HepG2 (cell line): ENCODE data around the gene NIT2. TPM values are rescaled to one million over a fixed set of nuclear protein-coding genes. Genes with fewer than 3 reads are reported as not detected.

Source experiments
- ATAC-seq: fragments of 200-7000 bp; cut with Tn5 transposase; 3 replicates; pipeline ENCODE4 v1.9.1; 2020; ENCODE audit warnings: mild to moderate bottlenecking, moderate library complexity
- BruUV-seq: library from RNA; stranded (reverse); fragments of 400-500 nt; replicated peaks from 2 replicates; lab custom pipeline; 2021; lab: Mats Ljungman, UMichigan
- CTCF ChIA-PET: fragments of 300-600 bp; formaldehyde crosslinking; extraction: SDS; loops from one replicate; lab custom pipeline; 2021; ENCODE audit warnings: low total read pairs, inconsistent platforms, low intra/inter-chr PET ratio; lab: Yijun Ruan, JAX
- POLR2A ChIA-PET: fragments of 350-600 bp; sonication (Branson Sonifier 250); formaldehyde crosslinking; loops from one replicate; lab custom pipeline; 2020; ENCODE audit warnings: antibody characterized with exemption, inconsistent platforms; lab: Yijun Ruan, JAX
- DNase-seq: peaks from one replicate; pipeline ENCODE4 v3.0.0-alpha.2; 2015; ENCODE audit warnings: low spot score
- FAIRE-seq: peaks from 3 replicates; lab custom pipeline; 2011; peaks lifted over from hg19 to GRCh38; lab: Jason Lieb, UNC
- H2AFZ ChIP-seq: one replicate; pipeline ENCODE4 v1.6.1; 2011; ENCODE audit warnings: low read length, inconsistent platforms
- H3K27ac ChIP-seq: fragments of 300-600 bp; 3 replicates; pipeline ENCODE4 v1.8.0; 2011; ENCODE audit warnings: mixed run types, mild to moderate bottlenecking, mixed read lengths, low read length, inconsistent platforms; ENCODE audit not compliant: insufficient read depth; ENCODE audit errors: extremely low read length
- H3K27me3 ChIP-seq, 2 experiments: fragments of 200-600 bp in 1 of 2; 2 replicates in 1 of 2; 3 replicates in 1 of 2; pipeline versions ENCODE4 v1.6.0 to v1.8.0; 2011; ENCODE audit warnings: low read length in 2 of 2, mild to moderate bottlenecking in 2 of 2, moderate library complexity in 2 of 2, inconsistent platforms in 1 of 2; ENCODE audit not compliant: insufficient read depth in 2 of 2, control insufficient read depth in 1 of 2
- H3K36me3 ChIP-seq, 2 experiments: fragments of 200-600 bp in 1 of 2; replicated peaks in 1 of 2; 2 replicates in 1 of 2; 3 replicates in 1 of 2; pipeline versions ENCODE4 v1.5.1 to v1.8.0; 2011; ENCODE audit warnings: low read length in 2 of 2, inconsistent platforms in 1 of 2; ENCODE audit not compliant: insufficient read depth in 2 of 2, control insufficient read depth in 1 of 2
- H3K4me1 ChIP-seq: 2 replicates; pipeline ENCODE4 v1.5.1; 2012; ENCODE audit warnings: low read length, inconsistent platforms; ENCODE audit not compliant: insufficient read depth
- H3K4me2 ChIP-seq: 2 replicates; pipeline ENCODE4 v1.6.0; 2011; ENCODE audit warnings: low read depth, low read length, inconsistent platforms
- H3K4me3 ChIP-seq, 3 experiments: fragments of 200-600 bp in 1 of 3; sonication (generic), shearing (Covaris generic) in 1 of 3; replicated peaks in 1 of 3; 2 replicates each; pipeline ENCODE4 v1.5.1; 2011 to 2016; ENCODE audit warnings: low read length in 3 of 3, inconsistent platforms in 2 of 3, low read depth in 2 of 3, mild to moderate bottlenecking in 2 of 3, control low read depth in 1 of 3, mixed read lengths in 1 of 3; ENCODE audit not compliant: insufficient read depth in 1 of 3
- H3K79me2 ChIP-seq: one replicate; pipeline ENCODE4 v1.6.1; 2011; ENCODE audit warnings: low read length, inconsistent platforms; ENCODE audit not compliant: insufficient read depth
- H3K9ac ChIP-seq: 2 replicates; pipeline ENCODE4 v1.6.0; 2011; ENCODE audit warnings: mild to moderate bottlenecking, low read depth, low read length, inconsistent platforms; ENCODE audit not compliant: insufficient read depth
- H3K9me3 ChIP-seq: 2 replicates; pipeline ENCODE4 v1.5.1; 2012; ENCODE audit warnings: mild to moderate bottlenecking, low read length
- H4K20me1 ChIP-seq: 2 replicates; pipeline ENCODE4 v1.6.0; 2011; ENCODE audit warnings: inconsistent platforms, mild to moderate bottlenecking, low read length, moderate library complexity; ENCODE audit not compliant: insufficient read depth
- ATF4 ChIP-seq, 2 experiments: fragments of 450-650 bp in 1 of 2; sonication (generic) in 1 of 2; formaldehyde crosslinking; IDR thresholded peaks; 2 replicates each; pipeline versions ENCODE4 v1.5.0 to v1.8.0; 2020 to 2022; ENCODE audit warnings: mild to moderate bottlenecking in 1 of 2, missing genetic modification reagents in 1 of 2
- HNF4A ChIP-seq: sonication (generic); formaldehyde crosslinking; IDR thresholded peaks from 2 replicates; pipeline ENCODE4 v1.4.0; 2020; ENCODE audit warnings: missing genetic modification reagents
- KMT2A ChIP-seq: sonication (generic); formaldehyde crosslinking; IDR thresholded peaks from 2 replicates; pipeline ENCODE4 v1.4.0; 2020; ENCODE audit warnings: missing genetic modification reagents
- NR2F6 ChIP-seq, 2 experiments: IDR thresholded peaks; 2 replicates each; pipeline ENCODE4 v1.6.1; 2016; ENCODE audit warnings: antibody characterized with exemption in 1 of 2, mild to moderate bottlenecking in 1 of 2
- PBX2 ChIP-seq: IDR thresholded peaks from 2 replicates; pipeline ENCODE4 v1.6.1; 2016; ENCODE audit warnings: control low read depth
- PHF8 ChIP-seq: sonication (generic); formaldehyde crosslinking; IDR thresholded peaks from 2 replicates; pipeline ENCODE4 v1.5.0; 2020; ENCODE audit warnings: missing genetic modification reagents
- RXRA ChIP-seq: sonication (generic); formaldehyde crosslinking; IDR thresholded peaks from 2 replicates; pipeline ENCODE4 v1.5.1; 2020; ENCODE audit warnings: missing genetic modification reagents
- ZNF121 ChIP-seq: sonication (generic); formaldehyde crosslinking; IDR thresholded peaks from 2 replicates; pipeline ENCODE4 v1.5.0; 2020; ENCODE audit warnings: mild to moderate bottlenecking, missing genetic modification reagents
- ZNF138 ChIP-seq: sonication (generic); formaldehyde crosslinking; IDR thresholded peaks from 2 replicates; pipeline ENCODE4 v1.5.0; 2020; ENCODE audit warnings: mild to moderate bottlenecking, low read depth, missing genetic modification reagents
- ZNF18 ChIP-seq: sonication (generic); formaldehyde crosslinking; IDR thresholded peaks from 2 replicates; pipeline ENCODE4 v1.8.0; 2022; ENCODE audit warnings: mild to moderate bottlenecking, missing genetic modification reagents; ENCODE audit not compliant: insufficient replicate concordance
- ZNF768 ChIP-seq: sonication (generic); formaldehyde crosslinking; IDR thresholded peaks from 2 replicates; pipeline ENCODE4 v1.4.0; 2020; ENCODE audit warnings: missing genetic modification reagents
- ZSCAN31 ChIP-seq: sonication (generic); formaldehyde crosslinking; IDR thresholded peaks from 2 replicates; pipeline ENCODE4 v1.5.0; 2020; ENCODE audit warnings: low read depth, mild to moderate bottlenecking, missing genetic modification reagents
- WGBS: methylation state at CpG from one replicate; pipeline ENCODE4 v1.1.6; 2017; ENCODE audit warnings: low lambda C conversion rate; 5-methylcytosine and 5-hydroxymethylcytosine counted together
- in situ Hi-C: cut with HindIII; loops from 2 replicates; pipeline ENCODE4 v1.10.0; 2017; ENCODE audit warnings: low pct_unique_long_range_greater_than_20kb; ENCODE audit not compliant: extremely low pct_ligation_motif_present
- intact Hi-C: fragments of 100-400 bp; cut with micrococcal nuclease; formaldehyde crosslinking; loops from one replicate; pipeline ENCODE4 v1.10.0; 2022; ENCODE audit not compliant: unreplicated experiment
- polyA plus RNA-seq, 8 experiments: library from polyadenylated mRNA; depleted of rRNA in 3 of 8; stranded (reverse) in 7 of 8; unstranded in 1 of 8; fragments of >200 nt; fragmentation: Illumina TruSeq in 4 of 8; extraction: Trizol in 4 of 8; gene quantifications; 2 replicates each; pipeline versions ENCODE4 v1.2.1 to v1.2.3, GENCODE V29; 2011 to 2016; ENCODE audit warnings: low read depth in 4 of 8, missing spikeins in 1 of 8, mixed read lengths in 1 of 8; ENCODE audit not compliant: insufficient read depth in 1 of 8
- total RNA-seq, 5 experiments: library from RNA; depleted of rRNA; stranded (reverse); fragments of >200 nt; fragmentation: Illumina TruSeq; extraction: Trizol; gene quantifications; 2 replicates each; pipeline ENCODE4 v1.2.3, GENCODE V29; 2016; ENCODE audit warnings: low read depth in 1 of 5
- TF ChIP-seq, protein P1 (sequence below): IDR thresholded peaks from 2 replicates; pipeline ENCODE4 v1.6.1; 2016; ENCODE audit warnings: missing genetic modification reagents, missing compliant biosample characterization
- TF ChIP-seq, protein P2 (sequence below): sonication (generic); formaldehyde crosslinking; IDR thresholded peaks from 2 replicates; pipeline ENCODE4 v1.8.0; 2022; ENCODE audit warnings: missing genetic modification reagents, mild to moderate bottlenecking, inconsistent platforms, borderline replicate concordance

Gene NIT2
- total and polyA plus RNA-seq, 2 of the 13 experiments (the other 11 are each of a cell fraction or from before 2014, with no cell fraction given), result 43.4 to 49.1 TPM

DNA sequence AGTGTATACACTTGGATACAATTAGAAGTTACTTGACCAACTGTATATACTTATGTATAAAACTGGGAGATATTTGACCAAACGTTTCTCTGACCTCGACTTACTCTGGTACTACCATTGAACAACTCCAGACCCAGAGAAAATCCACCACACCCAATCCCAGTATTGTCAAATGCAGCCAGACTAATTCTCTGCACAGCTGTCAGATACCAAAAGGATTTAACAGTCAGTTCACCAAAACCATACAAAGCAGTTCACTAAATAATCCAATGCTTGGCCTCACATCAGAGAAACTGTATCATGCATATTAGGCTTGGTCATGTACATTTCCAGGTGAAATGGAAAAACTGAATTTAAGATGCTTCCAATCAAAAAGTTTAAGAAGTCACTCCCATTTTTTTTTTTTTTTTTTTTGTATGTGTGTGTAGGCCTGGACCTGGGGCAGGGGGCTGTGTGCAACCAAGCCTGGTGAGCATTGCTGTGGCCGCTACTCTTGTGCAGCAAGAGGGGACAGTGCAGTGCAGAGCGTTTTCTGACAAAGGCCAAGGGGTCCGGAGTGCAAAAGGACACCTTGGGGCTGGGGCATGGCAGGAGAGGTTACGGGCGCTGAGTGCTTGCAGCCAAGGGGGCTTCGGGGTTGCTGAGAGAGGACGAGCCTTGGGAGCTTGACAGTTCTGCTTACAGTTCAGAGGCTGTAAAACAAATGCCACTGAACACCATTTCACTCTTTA, 64.9 kb downstream of the NIT2 start (continued):
- no peak for TF ChIP-seq KMT2A
- no peak for TF ChIP-seq ATF4 (CRISPR knock-in tag; IDR thresholded peaks at IDR 0.05)
- TF ChIP-seq ZSCAN31 (CRISPR knock-in tag), result no peak
- TF ChIP-seq HNF4A (CRISPR knock-in tag), result peak; percentile 55
- peak; percentile 31; the same call in 1 of the 2 replicates for TF ChIP-seq ZNF121 (CRISPR knock-in tag)
- TF ChIP-seq, protein P1, sequence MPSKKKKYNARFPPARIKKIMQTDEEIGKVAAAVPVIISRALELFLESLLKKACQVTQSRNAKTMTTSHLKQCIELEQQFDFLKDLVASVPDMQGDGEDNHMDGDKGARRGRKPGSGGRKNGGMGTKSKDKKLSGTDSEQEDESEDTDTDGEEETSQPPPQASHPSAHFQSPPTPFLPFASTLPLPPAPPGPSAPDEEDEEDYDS, result no peak

GRCh38 chr3:100400419-100400779, 65.8 kb downstream of the NIT2 start:
- H3K79me2 ChIP-seq, result peaks cover 88% of the 10 kb centered on the region
- ATAC-seq, result peak; percentile 40
- H3K27ac ChIP-seq, result peak overlapping the region; percentile 93
- peaks cover 56% of the 10 kb centered on the region for H3K4me1 ChIP-seq
- no peaks in the 10 kb centered on the region; a peak in 1 of 5 replicates for H3K27me3 ChIP-seq
- POLR2A ChIA-PET, result interaction anchor here (1.1 to 3.7 kb wide), 8 partner anchors 9 to 92 kb away, joined by 3 to 44 read pairs (median 12); partner anchors contain the start of genes NIT2 and TMEM45A
- CTCF ChIA-PET, result no interaction called here
- peak; percentile 16 for DNase-seq
- peak overlapping the region; percentile 87 for H3K4me2 ChIP-seq
- H3K9ac ChIP-seq, result peak overlapping the region; percentile 91
- intact Hi-C loops, result loop anchor here (2.0 to 10.0 kb wide), 2 partner anchors 66 to 326 kb away; partner anchors contain the start of gene NIT2
- H3K36me3 ChIP-seq, result no peaks in the 10 kb centered on the region; a peak in 1 of 5 replicates
- 0% methylated on average over 5 of the region's 22 CpGs for WGBS
- H3K9me3 ChIP-seq, result no peaks in the 10 kb centered on the region
- H3K4me3 ChIP-seq, result peak overlapping the region; percentile 92 to 99 (median 96)
- in situ Hi-C loops, result no loop called here
- no peak overlapping the region for H2AFZ ChIP-seq
- no peak for FAIRE-seq
- no TSS peak for BruUV-seq
- peaks cover 28% of the 10 kb centered on the region for H4K20me1 ChIP-seq
- TF ChIP-seq PHF8 (CRISPR knock-in tag) (no peak), RXRA (CRISPR knock-in tag) (no peak), ZNF768 (CRISPR knock-in tag) (0 out of 2 replicates have a peak, but pooled peaks have one; percentile 13), ZNF18 (CRISPR knock-in tag) (no peak), ZNF138 (CRISPR knock-in tag) (no peak), PBX2 (CRISPR knock-in tag) (no peak), NR2F6 (IDR thresholded peaks at IDR 0.05) (no peak), NR2F6 (CRISPR knock-in tag; IDR thresholded peaks at IDR 0.05) (no peak)
- TF ChIP-seq, protein P2, sequence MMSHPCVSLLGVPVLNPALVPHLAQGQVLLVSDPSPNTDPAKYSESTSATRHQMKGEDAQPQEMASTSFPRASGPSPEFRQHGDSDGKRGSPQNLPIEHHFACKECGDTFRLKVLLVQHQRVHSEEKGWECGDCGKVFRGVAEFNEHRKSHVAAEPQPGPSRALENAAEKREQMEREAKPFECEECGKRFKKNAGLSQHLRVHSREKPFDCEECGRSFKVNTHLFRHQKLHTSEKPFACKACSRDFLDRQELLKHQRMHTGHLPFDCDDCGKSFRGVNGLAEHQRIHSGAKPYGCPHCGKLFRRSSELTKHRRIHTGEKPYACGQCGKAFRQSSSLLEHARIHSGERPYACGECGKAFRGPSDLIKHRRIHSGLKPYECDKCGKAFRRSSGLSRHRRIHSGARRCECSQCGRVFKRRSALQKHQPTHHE (CRISPR knock-in tag), result no peak
